ENCODE measurements around the gene SLC22A23. TPM values are rescaled to one million over a fixed set of nuclear protein-coding genes. Genes with fewer than 3 reads are reported as not detected.

The SLC22A23 gene
- total and polyA plus RNA-seq, 2 experiments from 2014 or later = 6.1 to 38.3 TPM

DNA sequence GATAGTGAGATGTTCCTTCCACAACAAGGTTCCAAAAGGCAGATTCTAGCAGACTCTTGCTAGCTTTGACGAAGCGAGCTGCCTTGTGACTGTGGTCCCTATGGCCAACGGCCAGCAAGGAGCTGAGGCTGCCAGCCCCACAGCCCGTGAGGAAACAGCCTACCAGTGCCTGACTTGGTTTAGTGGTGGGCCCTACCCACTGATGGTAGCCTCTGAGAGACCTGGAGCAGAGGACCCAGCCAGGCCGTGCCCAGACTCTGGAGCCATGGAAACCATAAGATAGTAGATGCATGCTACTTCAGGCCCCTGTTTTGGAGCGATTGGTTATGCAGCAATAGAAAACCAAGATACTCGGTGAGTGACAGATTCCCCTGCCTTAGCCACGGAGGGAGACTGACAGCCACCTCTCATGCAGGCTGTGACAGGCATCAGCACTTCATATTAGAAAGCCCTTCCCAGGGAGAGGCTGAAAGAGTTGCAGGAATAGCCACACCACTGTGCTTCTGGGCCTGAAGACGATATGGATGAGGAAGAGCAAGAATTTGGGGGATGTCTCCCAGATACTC, 178.9 kb downstream of the SLC22A23 start (continued):
- TF ChIP-seq, protein P1, sequence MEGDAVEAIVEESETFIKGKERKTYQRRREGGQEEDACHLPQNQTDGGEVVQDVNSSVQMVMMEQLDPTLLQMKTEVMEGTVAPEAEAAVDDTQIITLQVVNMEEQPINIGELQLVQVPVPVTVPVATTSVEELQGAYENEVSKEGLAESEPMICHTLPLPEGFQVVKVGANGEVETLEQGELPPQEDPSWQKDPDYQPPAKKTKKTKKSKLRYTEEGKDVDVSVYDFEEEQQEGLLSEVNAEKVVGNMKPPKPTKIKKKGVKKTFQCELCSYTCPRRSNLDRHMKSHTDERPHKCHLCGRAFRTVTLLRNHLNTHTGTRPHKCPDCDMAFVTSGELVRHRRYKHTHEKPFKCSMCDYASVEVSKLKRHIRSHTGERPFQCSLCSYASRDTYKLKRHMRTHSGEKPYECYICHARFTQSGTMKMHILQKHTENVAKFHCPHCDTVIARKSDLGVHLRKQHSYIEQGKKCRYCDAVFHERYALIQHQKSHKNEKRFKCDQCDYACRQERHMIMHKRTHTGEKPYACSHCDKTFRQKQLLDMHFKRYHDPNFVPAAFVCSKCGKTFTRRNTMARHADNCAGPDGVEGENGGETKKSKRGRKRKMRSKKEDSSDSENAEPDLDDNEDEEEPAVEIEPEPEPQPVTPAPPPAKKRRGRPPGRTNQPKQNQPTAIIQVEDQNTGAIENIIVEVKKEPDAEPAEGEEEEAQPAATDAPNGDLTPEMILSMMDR (conservative IDR thresholded peaks at IDR 0.05; ENCODE audit: low read depth in 2 of 2) = no peak

DNA sequence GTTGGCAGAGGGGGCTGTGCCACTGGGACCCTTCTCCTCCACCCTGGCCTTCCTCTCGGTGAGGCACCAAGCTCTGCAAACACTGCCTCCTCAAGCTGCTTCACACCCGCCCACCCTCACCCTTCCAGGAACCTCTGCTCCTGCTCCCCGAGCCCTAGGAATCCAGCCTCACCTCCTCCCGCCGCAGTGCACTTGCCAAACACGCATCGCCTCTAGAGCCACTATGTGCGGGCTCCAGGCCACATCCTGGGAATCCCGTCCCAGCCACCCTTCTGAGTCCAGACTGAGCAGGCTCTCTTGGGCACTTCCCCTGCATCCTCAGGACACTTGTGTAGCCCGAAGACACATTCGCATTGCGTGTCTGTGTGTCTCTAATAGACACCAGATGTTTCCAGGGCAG, 179.6 kb downstream of the SLC22A23 start:
- no peaks in the 10 kb centered on the region; the same call in 1 of the 2 replicates for H4K20me1 ChIP-seq (replicated peaks; ENCODE audit: insufficient read depth)
- TF ChIP-seq STAT1 (IDR thresholded peaks at IDR 0.05; ENCODE audit: unreplicated experiment) = no peak
- TF ChIP-seq, protein P2, sequence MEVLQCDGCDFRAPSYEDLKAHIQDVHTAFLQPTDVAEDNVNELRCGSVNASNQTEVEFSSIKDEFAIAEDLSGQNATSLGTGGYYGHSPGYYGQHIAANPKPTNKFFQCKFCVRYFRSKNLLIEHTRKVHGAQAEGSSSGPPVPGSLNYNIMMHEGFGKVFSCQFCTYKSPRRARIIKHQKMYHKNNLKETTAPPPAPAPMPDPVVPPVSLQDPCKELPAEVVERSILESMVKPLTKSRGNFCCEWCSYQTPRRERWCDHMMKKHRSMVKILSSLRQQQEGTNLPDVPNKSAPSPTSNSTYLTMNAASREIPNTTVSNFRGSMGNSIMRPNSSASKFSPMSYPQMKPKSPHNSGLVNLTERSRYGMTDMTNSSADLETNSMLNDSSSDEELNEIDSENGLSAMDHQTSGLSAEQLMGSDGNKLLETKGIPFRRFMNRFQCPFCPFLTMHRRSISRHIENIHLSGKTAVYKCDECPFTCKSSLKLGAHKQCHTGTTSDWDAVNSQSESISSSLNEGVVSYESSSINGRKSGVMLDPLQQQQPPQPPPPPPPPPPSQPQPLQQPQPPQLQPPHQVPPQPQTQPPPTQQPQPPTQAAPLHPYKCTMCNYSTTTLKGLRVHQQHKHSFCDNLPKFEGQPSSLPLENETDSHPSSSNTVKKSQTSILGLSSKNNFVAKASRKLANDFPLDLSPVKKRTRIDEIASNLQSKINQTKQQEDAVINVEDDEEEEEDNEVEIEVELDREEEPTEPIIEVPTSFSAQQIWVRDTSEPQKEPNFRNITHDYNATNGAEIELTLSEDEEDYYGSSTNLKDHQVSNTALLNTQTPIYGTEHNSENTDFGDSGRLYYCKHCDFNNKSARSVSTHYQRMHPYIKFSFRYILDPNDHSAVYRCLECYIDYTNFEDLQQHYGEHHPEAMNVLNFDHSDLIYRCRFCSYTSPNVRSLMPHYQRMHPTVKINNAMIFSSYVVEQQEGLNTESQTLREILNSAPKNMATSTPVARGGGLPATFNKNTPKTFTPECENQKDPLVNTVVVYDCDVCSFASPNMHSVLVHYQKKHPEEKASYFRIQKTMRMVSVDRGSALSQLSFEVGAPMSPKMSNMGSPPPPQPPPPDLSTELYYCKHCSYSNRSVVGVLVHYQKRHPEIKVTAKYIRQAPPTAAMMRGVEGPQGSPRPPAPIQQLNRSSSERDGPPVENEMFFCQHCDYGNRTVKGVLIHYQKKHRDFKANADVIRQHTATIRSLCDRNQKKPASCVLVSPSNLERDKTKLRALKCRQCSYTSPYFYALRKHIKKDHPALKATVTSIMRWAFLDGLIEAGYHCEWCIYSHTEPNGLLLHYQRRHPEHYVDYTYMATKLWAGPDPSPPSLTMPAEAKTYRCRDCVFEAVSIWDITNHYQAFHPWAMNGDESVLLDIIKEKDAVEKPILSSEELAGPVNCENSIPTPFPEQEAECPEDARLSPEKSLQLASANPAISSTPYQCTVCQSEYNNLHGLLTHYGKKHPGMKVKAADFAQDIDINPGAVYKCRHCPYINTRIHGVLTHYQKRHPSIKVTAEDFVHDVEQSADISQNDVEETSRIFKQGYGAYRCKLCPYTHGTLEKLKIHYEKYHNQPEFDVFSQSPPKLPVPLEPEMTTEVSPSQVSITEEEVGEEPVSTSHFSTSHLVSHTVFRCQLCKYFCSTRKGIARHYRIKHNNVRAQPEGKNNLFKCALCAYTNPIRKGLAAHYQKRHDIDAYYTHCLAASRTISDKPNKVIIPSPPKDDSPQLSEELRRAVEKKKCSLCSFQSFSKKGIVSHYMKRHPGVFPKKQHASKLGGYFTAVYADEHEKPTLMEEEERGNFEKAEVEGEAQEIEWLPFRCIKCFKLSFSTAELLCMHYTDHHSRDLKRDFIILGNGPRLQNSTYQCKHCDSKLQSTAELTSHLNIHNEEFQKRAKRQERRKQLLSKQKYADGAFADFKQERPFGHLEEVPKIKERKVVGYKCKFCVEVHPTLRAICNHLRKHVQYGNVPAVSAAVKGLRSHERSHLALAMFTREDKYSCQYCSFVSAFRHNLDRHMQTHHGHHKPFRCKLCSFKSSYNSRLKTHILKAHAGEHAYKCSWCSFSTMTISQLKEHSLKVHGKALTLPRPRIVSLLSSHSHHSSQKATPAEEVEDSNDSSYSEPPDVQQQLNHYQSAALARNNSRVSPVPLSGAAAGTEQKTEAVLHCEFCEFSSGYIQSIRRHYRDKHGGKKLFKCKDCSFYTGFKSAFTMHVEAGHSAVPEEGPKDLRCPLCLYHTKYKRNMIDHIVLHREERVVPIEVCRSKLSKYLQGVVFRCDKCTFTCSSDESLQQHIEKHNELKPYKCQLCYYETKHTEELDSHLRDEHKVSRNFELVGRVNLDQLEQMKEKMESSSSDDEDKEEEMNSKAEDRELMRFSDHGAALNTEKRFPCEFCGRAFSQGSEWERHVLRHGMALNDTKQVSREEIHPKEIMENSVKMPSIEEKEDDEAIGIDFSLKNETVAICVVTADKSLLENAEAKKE (CRISPR knock-in tag; IDR thresholded peaks at IDR 0.05) = no peak
- TF ChIP-seq CREB1 (CRISPR knock-in tag; IDR thresholded peaks at IDR 0.05; ENCODE audit: low read depth) = no peak
- TF ChIP-seq, protein P3, sequence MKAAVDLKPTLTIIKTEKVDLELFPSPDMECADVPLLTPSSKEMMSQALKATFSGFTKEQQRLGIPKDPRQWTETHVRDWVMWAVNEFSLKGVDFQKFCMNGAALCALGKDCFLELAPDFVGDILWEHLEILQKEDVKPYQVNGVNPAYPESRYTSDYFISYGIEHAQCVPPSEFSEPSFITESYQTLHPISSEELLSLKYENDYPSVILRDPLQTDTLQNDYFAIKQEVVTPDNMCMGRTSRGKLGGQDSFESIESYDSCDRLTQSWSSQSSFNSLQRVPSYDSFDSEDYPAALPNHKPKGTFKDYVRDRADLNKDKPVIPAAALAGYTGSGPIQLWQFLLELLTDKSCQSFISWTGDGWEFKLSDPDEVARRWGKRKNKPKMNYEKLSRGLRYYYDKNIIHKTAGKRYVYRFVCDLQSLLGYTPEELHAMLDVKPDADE (IDR thresholded peaks at IDR 0.05) = no peak
- no peak for TF ChIP-seq EZH2 (IDR thresholded peaks at IDR 0.05; ENCODE audit: low read depth, unreplicated experiment)
- TF ChIP-seq, protein P1 (conservative IDR thresholded peaks at IDR 0.05; ENCODE audit: low read depth in 2 of 2) = no peak
- TF ChIP-seq NANOG (IDR thresholded peaks at IDR 0.05; ENCODE audit: borderline replicate concordance) = no peak
- TF ChIP-seq, protein P4, sequence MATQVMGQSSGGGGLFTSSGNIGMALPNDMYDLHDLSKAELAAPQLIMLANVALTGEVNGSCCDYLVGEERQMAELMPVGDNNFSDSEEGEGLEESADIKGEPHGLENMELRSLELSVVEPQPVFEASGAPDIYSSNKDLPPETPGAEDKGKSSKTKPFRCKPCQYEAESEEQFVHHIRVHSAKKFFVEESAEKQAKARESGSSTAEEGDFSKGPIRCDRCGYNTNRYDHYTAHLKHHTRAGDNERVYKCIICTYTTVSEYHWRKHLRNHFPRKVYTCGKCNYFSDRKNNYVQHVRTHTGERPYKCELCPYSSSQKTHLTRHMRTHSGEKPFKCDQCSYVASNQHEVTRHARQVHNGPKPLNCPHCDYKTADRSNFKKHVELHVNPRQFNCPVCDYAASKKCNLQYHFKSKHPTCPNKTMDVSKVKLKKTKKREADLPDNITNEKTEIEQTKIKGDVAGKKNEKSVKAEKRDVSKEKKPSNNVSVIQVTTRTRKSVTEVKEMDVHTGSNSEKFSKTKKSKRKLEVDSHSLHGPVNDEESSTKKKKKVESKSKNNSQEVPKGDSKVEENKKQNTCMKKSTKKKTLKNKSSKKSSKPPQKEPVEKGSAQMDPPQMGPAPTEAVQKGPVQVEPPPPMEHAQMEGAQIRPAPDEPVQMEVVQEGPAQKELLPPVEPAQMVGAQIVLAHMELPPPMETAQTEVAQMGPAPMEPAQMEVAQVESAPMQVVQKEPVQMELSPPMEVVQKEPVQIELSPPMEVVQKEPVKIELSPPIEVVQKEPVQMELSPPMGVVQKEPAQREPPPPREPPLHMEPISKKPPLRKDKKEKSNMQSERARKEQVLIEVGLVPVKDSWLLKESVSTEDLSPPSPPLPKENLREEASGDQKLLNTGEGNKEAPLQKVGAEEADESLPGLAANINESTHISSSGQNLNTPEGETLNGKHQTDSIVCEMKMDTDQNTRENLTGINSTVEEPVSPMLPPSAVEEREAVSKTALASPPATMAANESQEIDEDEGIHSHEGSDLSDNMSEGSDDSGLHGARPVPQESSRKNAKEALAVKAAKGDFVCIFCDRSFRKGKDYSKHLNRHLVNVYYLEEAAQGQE (IDR thresholded peaks at IDR 0.05; ENCODE audit: unreplicated experiment) = no peak
- no peak for TF ChIP-seq JUNB (IDR thresholded peaks at IDR 0.05; ENCODE audit: unreplicated experiment)

More for the DNA sequence above, 179.6 kb downstream of the SLC22A23 start:
- H3K27me3 ChIP-seq (ENCODE audit: insufficient read depth) = no peaks in the 10 kb centered on the region
- H3K9me2 ChIP-seq (ENCODE audit: insufficient read depth) = no peaks in the 10 kb centered on the region
- no peak overlapping the region for H3K27ac ChIP-seq (ENCODE audit: low read depth)
- Mint-ChIP-seq H3K9me3 (no peaks in the 10 kb centered on the region), H3K27ac (no peak overlapping the region), H3K27me3 (ENCODE audit: insufficient read depth, low read depth, poor library complexity) (peaks cover 15% of the 10 kb centered on the region), H3K36me3 (ENCODE audit: low read depth) (peaks cover 40% of the 10 kb centered on the region), H3K4me1 (peaks cover 21% of the 10 kb centered on the region), H3K4me3 (no peak overlapping the region)
- H2AFZ ChIP-seq = no peak overlapping the region
- H3K79me2 ChIP-seq (replicated peaks; ENCODE audit: insufficient read depth) = no peaks in the 10 kb centered on the region; the same call in 1 of the 2 replicates
- H3K4me3 ChIP-seq = no peak overlapping the region
- H3K36me3 ChIP-seq (ENCODE audit: insufficient read depth) = peaks cover 3% of the 10 kb centered on the region; the same call in 1 of the 2 replicates
- DNase-seq (ENCODE audit: low spot score) (no peak), ATAC-seq (no peak)
- peaks cover 12% of the 10 kb centered on the region for H3K4me1 ChIP-seq (ENCODE audit: insufficient read depth)
- peaks cover 20% of the 10 kb centered on the region for H3F3A ChIP-seq (replicated peaks; ENCODE audit: low read depth)
- H3K4me2 ChIP-seq = no peak overlapping the region
